K562 (cell line): ENCODE results near the gene POLG. TPM values are rescaled to one million over a fixed set of nuclear protein-coding genes. Genes with fewer than 3 reads are reported as not detected.

ENCODE experiments used
- ARID3A ChIP-seq: IDR thresholded peaks from 2 replicates; pipeline ENCODE4 v1.6.1; 2012; ENCODE audit warnings: low read depth, low read length, improper control_type of control experiment, borderline replicate concordance
- BACH1 ChIP-seq: fragments of 200-800 bp; sonication (Bioruptor generic); IDR thresholded peaks from 2 replicates; pipeline ENCODE4 v1.6.1; 2016; ENCODE audit warnings: missing genetic modification characterization, missing compliant biosample characterization
- BRD9 ChIP-seq: fragments of 450-650 bp; IDR thresholded peaks from 2 replicates; pipeline ENCODE4 v1.6.1; 2018; ENCODE audit warnings: low read depth; ENCODE audit not compliant: partially characterized antibody
- CBFA2T2 ChIP-seq: fragments of 450-650 bp; conservative IDR thresholded peaks from 2 replicates; pipeline ENCODE4 v1.6.1; 2017; ENCODE audit warnings: mild to moderate bottlenecking
- CREB5 ChIP-seq: fragments of 250-450 bp; sonication (Bioruptor Pico); IDR thresholded peaks from 2 replicates; pipeline ENCODE4 v1.5.0; 2020; ENCODE audit warnings: mild to moderate bottlenecking
- DACH1 ChIP-seq: fragments of 450-650 bp; IDR thresholded peaks from 2 replicates; pipeline ENCODE4 v1.6.1; 2018; ENCODE audit not compliant: partially characterized antibody
- ELF2 ChIP-seq: fragments of 250-450 bp; sonication (Bioruptor Pico); IDR thresholded peaks from 2 replicates; pipeline ENCODE4 v1.5.0; 2021; ENCODE audit warnings: mild to moderate bottlenecking
- ETS2 ChIP-seq: IDR thresholded peaks from 2 replicates; pipeline ENCODE4 v1.6.1; 2016; ENCODE audit warnings: borderline replicate concordance, missing genetic modification characterization, mild to moderate bottlenecking, moderate library complexity, missing compliant biosample characterization; ENCODE audit not compliant: poor library complexity, severe bottlenecking
- GABPB2 ChIP-seq: fragments of 250-450 bp; sonication (Bioruptor Pico); conservative IDR thresholded peaks from 2 replicates; pipeline ENCODE4 v1.5.1; 2021; ENCODE audit warnings: mild to moderate bottlenecking
- GATAD2B ChIP-seq: fragments of 450-650 bp; IDR thresholded peaks from 2 replicates; pipeline ENCODE4 v1.6.1; 2017; ENCODE audit warnings: mild to moderate bottlenecking, borderline replicate concordance
- GTF3C2 ChIP-seq: IDR thresholded peaks from 3 replicates; pipeline ENCODE4 v1.6.1; 2011; ENCODE audit warnings: borderline replicate concordance, mild to moderate bottlenecking, moderate library complexity; ENCODE audit not compliant: insufficient read length; ENCODE audit errors: extremely low read depth
- PTBP1 ChIP-seq: fragments of 200-400 bp; formaldehyde crosslinking; IDR thresholded peaks from 2 replicates; pipeline ENCODE4 v1.6.1; 2017; ENCODE audit warnings: low read depth, low read length
- RUNX1 ChIP-seq: sonication (generic); IDR thresholded peaks from 2 replicates; pipeline ENCODE4 v1.6.1; 2016; ENCODE audit warnings: antibody characterized with exemption, low read depth
- SMAD2 ChIP-seq: fragments of 150-350 bp; IDR thresholded peaks from 2 replicates; pipeline ENCODE4 v1.6.1; 2014; ENCODE audit warnings: low read depth, mild to moderate bottlenecking, low read length
- SREBF1 ChIP-seq: fragments of 150-350 bp; IDR thresholded peaks from 2 replicates; pipeline ENCODE4 v1.6.1; 2014; ENCODE audit warnings: antibody characterized with exemption, low read depth, low read length, borderline replicate concordance
- ZFP36 ChIP-seq: fragments of 150-350 bp; IDR thresholded peaks from 2 replicates; pipeline ENCODE4 v1.6.1; 2018; ENCODE audit warnings: low read length, low read depth; ENCODE audit not compliant: partially characterized antibody
- ZNF449 ChIP-seq: fragments of 250-450 bp; sonication (Bioruptor Pico); IDR thresholded peaks from 2 replicates; pipeline ENCODE4 v1.8.0; 2022; ENCODE audit warnings: moderate library complexity, mild to moderate bottlenecking, inconsistent platforms
- ZNF699 ChIP-seq: fragments of 250-450 bp; sonication (Bioruptor Pico); IDR thresholded peaks from 2 replicates; pipeline ENCODE4 v1.8.0; 2021; ENCODE audit warnings: mild to moderate bottlenecking, moderate library complexity; ENCODE audit not compliant: insufficient replicate concordance
- polyA plus RNA-seq, 8 experiments: library from polyadenylated mRNA; depleted of rRNA in 4 of 8; stranded (reverse) in 5 of 8; unstranded in 3 of 8; fragments of >200 nt; fragmentation: Nextera tagmentation in 2 of 8; fragmentation: Illumina TruSeq in 1 of 8; extraction: Ambion mirVana in 2 of 8; extraction: Trizol in 1 of 8; gene quantifications; 2 replicates each; pipeline versions ENCODE4 v1.2.1 to v1.2.3, GENCODE V29; 2011 to 2014; ENCODE audit warnings: inconsistent platforms in 1 of 8, missing spikeins in 1 of 8
- total RNA-seq, 7 experiments: library from RNA; depleted of rRNA in 6 of 7; stranded (reverse); fragments of >200 nt in 6 of 7; fragmentation: Illumina TruSeq in 2 of 7; extraction: Trizol in 2 of 7; gene quantifications; 2 replicates each; pipeline versions ENCODE4 v1.2.1 to v1.2.3, GENCODE V29; 2011 to 2021; ENCODE audit warnings: low replicate concordance in 1 of 7

POLG gene
- total and polyA plus RNA-seq, 9 of the 15 experiments (the other 6 are each of a cell fraction or from before 2014, with no cell fraction given), result 15.2 to 83.8 (median 38.6) TPM

GRCh38 chr15:89335298-89336041 is 846 bp upstream of the POLG start (continued):
- TF ChIP-seq RUNX1, result no peak
- no peak for TF ChIP-seq ELF2 (CRISPR knock-in tag)
- no peak for TF ChIP-seq PTBP1
- no peak for TF ChIP-seq GATAD2B
- no peak for TF ChIP-seq CBFA2T2
- peak; percentile 80 for TF ChIP-seq ZFP36
- TF ChIP-seq GTF3C2, result no peak
- TF ChIP-seq CREB5 (CRISPR knock-in tag), result no peak
- TF ChIP-seq ZNF699 (CRISPR knock-in tag), result no peak
- TF ChIP-seq BACH1 (tag), result no peak
- peak; percentile 48 for TF ChIP-seq BRD9
- TF ChIP-seq ETS2 (tag), result no peak
- no peak for TF ChIP-seq SMAD2
- peak; percentile 51 for TF ChIP-seq DACH1
- TF ChIP-seq SREBF1, result no peak
- TF ChIP-seq GABPB2 (CRISPR knock-in tag), result no peak
- no peak for TF ChIP-seq ZNF449
- TF ChIP-seq ARID3A, result no peak
